Body of pancreas (tissue), 4 donors: Measurements from ENCODE around the gene RAB8A.

Experiments
- CTCF ChIP-seq, 7 experiments: fragments of 450-650 bp in 4 of 7; fragments of 200-600 bp in 3 of 7; sonication (generic) in 3 of 7; IDR thresholded peaks; one replicate each; pipeline ENCODE4 v1.5.1; 2016 to 2019; ENCODE audit warnings: antibody characterized with exemption in 7 of 7
- POLR2A ChIP-seq, 3 donors: fragments of 450-650 bp; IDR thresholded peaks; one replicate each; pipeline ENCODE4 v1.6.1; 2016; ENCODE audit warnings: antibody characterized with exemption in 3 of 3, mild to moderate bottlenecking in 2 of 3

- TF ChIP-seq POLR2A (IDR thresholded peaks at IDR 0.05), result no peak
- TF ChIP-seq CTCF (IDR thresholded peaks at IDR 0.05), result no peak
These were observed 15.4 kb downstream of the RAB8A start for GRCh38 chr19:16127080-16127479.
